Right lobe of liver (tissue), 6 donors: ENCODE results near the gene TNS3. TPM values are rescaled to one million over a fixed set of nuclear protein-coding genes. Genes with fewer than 3 reads are reported as not detected.
A peak's percentile ranks its signal among the peaks of the same experiment; 100 is the strongest.

Source experiments
- ATAC-seq, 4 donors: fragments of 200-7000 bp; cut with Tn5 transposase; one replicate each; pipeline ENCODE4 v1.9.1; 2020; ENCODE audit warnings: mild to moderate bottlenecking in 4 of 4, moderate library complexity in 4 of 4
- DNase-seq, 3 donors: peaks; one replicate each; pipeline ENCODE4 v3.0.0-alpha.2; 2020
- H3K27ac ChIP-seq, 3 donors: fragments of 200-600 bp; one replicate each; pipeline ENCODE4 v1.8.0; 2022
- H3K27me3 ChIP-seq, 2 donors: fragments of 200-600 bp; one replicate each; pipeline ENCODE4 v1.8.0; 2022
- H3K36me3 ChIP-seq, 4 donors: fragments of 200-600 bp; sonication (generic) in 1 of 4; one replicate each; pipeline versions ENCODE4 v1.5.1 to v1.8.0; 2017 to 2022; ENCODE audit warnings: control low read depth in 1 of 4
- H3K4me1 ChIP-seq, 4 donors: fragments of 200-600 bp; sonication (generic) in 1 of 4; one replicate each; pipeline versions ENCODE4 v1.5.1 to v1.8.0; 2017 to 2022; ENCODE audit warnings: control low read depth in 1 of 4
- H3K4me3 ChIP-seq, 3 donors: fragments of 200-600 bp; one replicate each; pipeline ENCODE4 v1.8.0; 2022
- H3K9me3 ChIP-seq, 4 donors: fragments of 200-600 bp; sonication (generic) in 1 of 4; one replicate each; pipeline versions ENCODE4 v1.5.1 to v1.8.0; 2017 to 2022; ENCODE audit warnings: control low read depth in 1 of 4
- CTCF ChIP-seq, 4 donors: fragments of 200-600 bp in 3 of 4; fragments of 450-650 bp in 1 of 4; IDR thresholded peaks; one replicate each; pipeline versions ENCODE4 v1.5.1 to v1.8.0; 2016 to 2022; ENCODE audit warnings: antibody characterized with exemption in 4 of 4, mild to moderate bottlenecking in 2 of 4
- POLR2A ChIP-seq: fragments of 450-650 bp; IDR thresholded peaks from one replicate; pipeline ENCODE4 v1.6.1; 2017; ENCODE audit warnings: antibody characterized with exemption, mild to moderate bottlenecking
- WGBS: methylation state at CpG from one replicate; pipeline ENCODE4 v1.1.6; 2018; ENCODE audit warnings: low coverage, low lambda C conversion rate; ENCODE audit not compliant: insufficient coverage; ENCODE audit errors: missing lambda C conversion rate; 5-methylcytosine and 5-hydroxymethylcytosine counted together
- intact Hi-C, 2 donors: fragments of 100-400 bp; cut with DNase I; formaldehyde crosslinking; loops; one replicate each; pipeline versions ENCODE4 v1.11.2 to v1.14.1; 2022
- total RNA-seq, 6 experiments: library from RNA; depleted of rRNA in 2 of 6; stranded (reverse); fragments of >200 nt in 2 of 6; fragmentation: NEBNext Ultra II Directional in 3 of 6; extraction: Animal tissue kit (Norgen Biotek cat#: 25700) in 3 of 6; gene quantifications; one replicate each; pipeline versions ENCODE4 v1.1.0 to v1.2.4, GENCODE V29; 2016 to 2023
- donor health status: DM: no; HTN: yes; CAD: no.
- donor health status: DM: no; HTN: no; CAD: no.
- donor health status: DM: no; HTN: no; CAD: no.
- donor health status: DM: no; HTN: yes; CAD: no.
- donor health status: DM: no; HTN: yes; CAD: no.

Gene TNS3
- total RNA-seq, 6 experiments from 2014 or later: 51.2 to 95.0 (median 58.4) TPM

DNA sequence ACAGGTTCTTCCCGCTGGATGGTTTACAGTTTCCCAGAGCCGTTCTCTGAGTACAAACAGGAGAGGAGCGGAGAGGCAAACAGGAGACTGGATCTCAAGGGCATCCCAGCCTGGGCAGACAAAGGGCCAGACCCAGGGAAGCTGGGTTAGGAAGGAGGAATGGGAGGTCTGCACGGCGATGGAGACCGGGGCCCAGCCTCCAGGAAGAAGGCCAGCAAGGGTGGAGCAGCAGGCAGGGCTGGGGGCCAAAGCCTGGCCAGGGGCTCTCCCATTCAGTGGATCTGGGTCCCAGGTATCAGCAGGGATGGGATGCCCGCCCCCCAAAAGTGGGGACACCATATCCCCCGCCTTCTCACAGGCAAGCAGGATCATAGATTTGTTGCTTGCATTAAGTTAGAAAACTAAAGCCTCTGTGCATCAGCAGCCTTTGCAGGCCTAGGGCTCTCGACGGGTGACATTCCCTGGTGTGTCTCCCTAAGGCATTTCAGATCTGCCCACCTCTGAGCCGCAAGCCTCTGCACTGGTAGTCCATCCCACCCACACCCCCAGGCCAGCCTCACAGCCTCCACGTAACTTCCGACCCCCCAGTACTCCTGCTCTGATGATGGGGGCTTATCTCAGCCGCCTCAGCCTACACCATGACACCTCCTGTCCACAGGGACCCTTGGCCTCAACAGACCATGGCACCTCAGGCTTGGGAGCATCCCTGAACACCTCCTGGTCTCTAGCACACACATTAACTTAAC, 59.9 kb downstream of the TNS3 start:
- no peaks in the 10 kb centered on the region for H3K9me3 ChIP-seq
- H3K27me3 ChIP-seq: no peaks in the 10 kb centered on the region
- H3K36me3 ChIP-seq: peaks cover 0 to 5% (median 3%) of the 10 kb centered on the region in 4 donors
- ATAC-seq (no peak), DNase-seq (no peak)
- no peak overlapping the region for H3K4me3 ChIP-seq
- peaks cover 3 to 55% (median 27%) of the 10 kb centered on the region in 4 donors for H3K4me1 ChIP-seq
- peak overlapping the region in 1 of 3 donors; percentile 4 for H3K27ac ChIP-seq
- intact Hi-C loops: no loop called here
- WGBS: 84% methylated on average over 12 of the region's 14 CpGs
- TF ChIP-seq CTCF (IDR thresholded peaks at IDR 0.05): no peak
- no peak for TF ChIP-seq POLR2A

GRCh38 chr7:47521011-47521795, 60.7 kb downstream of the TNS3 start:
- no peak for ATAC-seq
- intact Hi-C loops: no loop called here
- H3K27me3 ChIP-seq: no peaks in the 10 kb centered on the region
- no peak overlapping the region for H3K4me3 ChIP-seq
- TF ChIP-seq CTCF (IDR thresholded peaks at IDR 0.05): no peak
- TF ChIP-seq POLR2A: no peak
- WGBS: 50% methylated on average over 1 of the region's 13 CpGs
- H3K27ac ChIP-seq: peak overlapping the region; percentile 3 to 83 (median 69)
- H3K36me3 ChIP-seq: peaks cover 0 to 5% (median 2%) of the 10 kb centered on the region in 4 donors
- H3K9me3 ChIP-seq: no peaks in the 10 kb centered on the region
- peaks cover 3 to 57% (median 29%) of the 10 kb centered on the region in 4 donors for H3K4me1 ChIP-seq
- no peak for DNase-seq

DNA sequence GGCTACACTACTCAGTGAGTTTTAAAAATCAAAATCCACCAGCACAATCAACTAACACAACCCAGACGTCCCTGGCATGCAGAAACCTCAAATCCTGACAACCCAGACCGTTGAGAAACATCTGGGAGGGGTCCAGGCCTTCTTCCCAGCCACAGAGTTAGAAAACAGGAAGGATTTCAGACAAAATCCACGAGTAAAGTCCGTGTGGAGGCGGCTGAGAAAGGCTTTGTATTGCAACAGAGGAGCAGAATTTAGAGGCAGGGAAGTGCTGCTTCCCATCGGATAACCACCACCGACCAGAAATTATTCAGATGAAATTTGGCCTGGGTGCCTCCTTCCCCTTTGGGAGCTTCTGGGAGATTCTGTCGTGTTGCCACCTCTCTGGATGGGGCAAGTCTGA, 61.5 kb downstream of the TNS3 start:
- Histone ChIP-seq H3K27me3 (no peaks in the 10 kb centered on the region), H3K36me3 (peaks cover 0 to 5% (median 1%) of the 10 kb centered on the region in 4 donors), H3K4me1 (peaks cover 3 to 56% (median 28%) of the 10 kb centered on the region in 4 donors), H3K27ac (peak overlapping the region; percentile 3 to 83 (median 69)), H3K4me3 (no peak overlapping the region), H3K9me3 (no peaks in the 10 kb centered on the region)
- DNase-seq (peak in 2 of 3 donors; percentile 60 to 79), ATAC-seq (peak; percentile 46 to 56 (median 54))
- WGBS: 13% methylated on average over 8 of the region's 8 CpGs
- intact Hi-C loops: no loop called here
- TF ChIP-seq POLR2A (no peak), CTCF (IDR thresholded peaks at IDR 0.05) (no peak)

GRCh38 chr7:47518827-47519226, 63.1 kb downstream of the TNS3 start:
- ATAC-seq (peak; percentile 70 to 77 (median 74)), DNase-seq (peak in 1 of 3 donors; percentile 66)
- Histone ChIP-seq H3K4me3 (no peak overlapping the region), H3K36me3 (no peaks in the 10 kb centered on the region), H3K4me1 (peaks cover 3 to 65% (median 30%) of the 10 kb centered on the region in 4 donors), H3K27ac (peak overlapping the region in 2 of 3 donors; percentile 61 to 83), H3K9me3 (no peaks in the 10 kb centered on the region), H3K27me3 (no peaks in the 10 kb centered on the region)
- no peak for TF ChIP-seq CTCF (IDR thresholded peaks at IDR 0.05)
- TF ChIP-seq POLR2A: peak; percentile 16
- WGBS: 54% methylated on average over 5 of the region's 7 CpGs
- intact Hi-C loops: no loop called here
